K562 (cell line): Measurements from ENCODE around the gene CCND3. TPM values are rescaled to one million over a fixed set of nuclear protein-coding genes. Genes with fewer than 3 reads are reported as not detected.

Source experiments
- CEBPG ChIP-seq, 3 experiments: fragments of 200-800 bp in 1 of 3; sonication (Bioruptor generic) in 1 of 3; sonication (generic) in 1 of 3; formaldehyde crosslinking in 1 of 3; IDR thresholded peaks in 2 of 3; conservative IDR thresholded peaks in 1 of 3; 2 replicates each; pipeline versions ENCODE4 v1.6.1 to v1.8.0; 2016 to 2022; ENCODE audit warnings: missing compliant biosample characterization in 2 of 3, missing genetic modification characterization in 2 of 3, mild to moderate bottlenecking in 1 of 3, missing genetic modification reagents in 1 of 3
- CTBP1 ChIP-seq: fragments of 450-650 bp; IDR thresholded peaks from 2 replicates; pipeline ENCODE4 v1.6.1; 2016; ENCODE audit warnings: borderline replicate concordance
- DIDO1 ChIP-seq: fragments of 450-650 bp; IDR thresholded peaks from 2 replicates; pipeline ENCODE4 v1.6.1; 2016; ENCODE audit warnings: low read depth, missing biosample characterization, missing genetic modification characterization
- FOS ChIP-seq: IDR thresholded peaks from 3 replicates; pipeline ENCODE4 v1.6.1; 2011; ENCODE audit not compliant: insufficient read length; ENCODE audit errors: extremely low read depth
- HDGF ChIP-seq: fragments of 450-650 bp; IDR thresholded peaks from 2 replicates; pipeline ENCODE4 v1.6.1; 2016
- HES1 ChIP-seq: fragments of 450-650 bp; IDR thresholded peaks from 2 replicates; pipeline ENCODE4 v1.6.1; 2016; ENCODE audit warnings: low read depth, mild to moderate bottlenecking, moderate library complexity
- HSF4 ChIP-seq: fragments of 250-450 bp; sonication (Bioruptor Pico); IDR thresholded peaks from 2 replicates; pipeline ENCODE4 v2.1.2; 2022; ENCODE audit warnings: mild to moderate bottlenecking, moderate library complexity, borderline replicate concordance
- IRF9 ChIP-seq: fragments of 450-650 bp; IDR thresholded peaks from 2 replicates; pipeline ENCODE4 v1.6.1; 2016; ENCODE audit warnings: missing biosample characterization, missing genetic modification characterization
- MCM5 ChIP-seq: fragments of 450-650 bp; IDR thresholded peaks from 2 replicates; pipeline ENCODE4 v1.6.1; 2016; ENCODE audit warnings: low read depth
- OTX1 ChIP-seq: fragments of 450-650 bp; formaldehyde crosslinking; IDR thresholded peaks from 2 replicates; pipeline ENCODE4 v1.4.0; 2022; ENCODE audit warnings: mild to moderate bottlenecking
- RBM25 ChIP-seq: fragments of 200-400 bp; formaldehyde crosslinking; IDR thresholded peaks from 2 replicates; pipeline ENCODE4 v1.6.1; 2018; ENCODE audit warnings: low read length, low read depth, moderate library complexity; ENCODE audit not compliant: severe bottlenecking
- RFX7 ChIP-seq: fragments of 250-450 bp; sonication (Bioruptor Pico); IDR thresholded peaks from 2 replicates; pipeline ENCODE4 v1.5.1; 2021; ENCODE audit warnings: mild to moderate bottlenecking
- TBP ChIP-seq: optimal IDR thresholded peaks from 2 replicates; pipeline ENCODE3; 2011; ENCODE audit warnings: low read depth, low read length, improper control_type of control experiment
- ZBTB40 ChIP-seq, 2 experiments: fragments of 450-650 bp in 1 of 2; sonication (generic) in 1 of 2; formaldehyde crosslinking in 1 of 2; IDR thresholded peaks; 2 replicates each; pipeline versions ENCODE4 v1.7.1 to v1.9.0; 2016 to 2022; ENCODE audit warnings: inconsistent platforms in 1 of 2, mild to moderate bottlenecking in 1 of 2, missing genetic modification reagents in 1 of 2
- ZC3H11A ChIP-seq: IDR thresholded peaks from 2 replicates; pipeline ENCODE4 v1.6.1; 2012; ENCODE audit warnings: low read depth, low read length, improper control_type of control experiment
- ZNF174 ChIP-seq: fragments of 250-450 bp; sonication (Bioruptor Pico); IDR thresholded peaks from 2 replicates; pipeline ENCODE4 v1.4.0; 2020; ENCODE audit warnings: mild to moderate bottlenecking
- polyA plus RNA-seq, 8 experiments: library from polyadenylated mRNA; depleted of rRNA in 4 of 8; stranded (reverse) in 5 of 8; unstranded in 3 of 8; fragments of >200 nt; fragmentation: Nextera tagmentation in 2 of 8; fragmentation: Illumina TruSeq in 1 of 8; extraction: Ambion mirVana in 2 of 8; extraction: Trizol in 1 of 8; gene quantifications; 2 replicates each; pipeline versions ENCODE4 v1.2.1 to v1.2.3, GENCODE V29; 2011 to 2014; ENCODE audit warnings: inconsistent platforms in 1 of 8, missing spikeins in 1 of 8
- total RNA-seq, 7 experiments: library from RNA; depleted of rRNA in 6 of 7; stranded (reverse); fragments of >200 nt in 6 of 7; fragmentation: Illumina TruSeq in 2 of 7; extraction: Trizol in 2 of 7; gene quantifications; 2 replicates each; pipeline versions ENCODE4 v1.2.1 to v1.2.3, GENCODE V29; 2011 to 2021; ENCODE audit warnings: low replicate concordance in 1 of 7

Gene CCND3
- total and polyA plus RNA-seq, 9 of the 15 experiments (the other 6 are each of a cell fraction or from before 2014, with no cell fraction given) = 21.5 to 204 (median 97.4) TPM

GRCh38 chr6:41920921-41921711 lies 20.5 kb downstream of the CCND3 start, which contains the start of the genes BYSL and MED20 (continued):
- TF ChIP-seq ZBTB40 (IDR thresholded peaks at IDR 0.05) = peak; percentile 94
- no peak for TF ChIP-seq ZBTB40 (CRISPR knock-in tag; IDR thresholded peaks at IDR 0.05)
- TF ChIP-seq MCM5 = no peak
- TF ChIP-seq IRF9 (tag) = no peak
- TF ChIP-seq OTX1 (CRISPR knock-in tag) = no peak
- TF ChIP-seq CEBPG (CRISPR knock-in tag; IDR thresholded peaks at IDR 0.05) = no peak
- TF ChIP-seq CEBPG (tag; conservative IDR thresholded peaks at IDR 0.05 in 1 of 2, IDR thresholded peaks at IDR 0.05 in 1 of 2) = peak in 1 of 2 experiments; percentile 5; a peak in 1 of 4 replicates
- no peak for TF ChIP-seq HSF4
- no peak for TF ChIP-seq RFX7 (CRISPR knock-in tag)
- no peak for TF ChIP-seq ZNF174
- TF ChIP-seq DIDO1 (tag) = peak; percentile 94
- TF ChIP-seq HDGF = no peak
- TF ChIP-seq TBP = peak; percentile 74
- no peak for TF ChIP-seq RBM25
- TF ChIP-seq ZC3H11A = no peak; the same call in 1 of the 2 replicates
- TF ChIP-seq FOS = no peak
- TF ChIP-seq HES1 = no peak; the same call in 1 of the 2 replicates
- peak; percentile 69; the same call in 1 of the 2 replicates for TF ChIP-seq CTBP1
